HG02938 (cell line): ENCODE data around the gene CHODL.

Source experiments
- ATAC-seq: cut with Tn5 transposase; IDR thresholded peaks from one replicate; pipeline ENCODE4 v1.9.1; 2021; ENCODE audit warnings: mild to moderate bottlenecking, moderate library complexity; ENCODE audit not compliant: unreplicated experiment

CHODL gene

GRCh38 chr21:18244671-18245463, at the start of gene CHODL:
CHODL (plus strand) TSS chr21:18244833; CDS start chr21:18245224, 391 bp downstream.
- no peak for ATAC-seq

- ATAC-seq: no peak
These were observed 39.7 kb upstream of the CHODL start for GRCh38 chr21:18204931-18205330.

- ATAC-seq: no peak
These were observed 26.3 kb upstream of the CHODL start for GRCh38 chr21:18218331-18218730.

GRCh38 chr21:18220498-18220897, 24.1 kb upstream of the CHODL start:
- ATAC-seq: no peak

GRCh38 chr21:18222346-18222745, 22.3 kb upstream of the CHODL start:
- ATAC-seq: no peak

DNA sequence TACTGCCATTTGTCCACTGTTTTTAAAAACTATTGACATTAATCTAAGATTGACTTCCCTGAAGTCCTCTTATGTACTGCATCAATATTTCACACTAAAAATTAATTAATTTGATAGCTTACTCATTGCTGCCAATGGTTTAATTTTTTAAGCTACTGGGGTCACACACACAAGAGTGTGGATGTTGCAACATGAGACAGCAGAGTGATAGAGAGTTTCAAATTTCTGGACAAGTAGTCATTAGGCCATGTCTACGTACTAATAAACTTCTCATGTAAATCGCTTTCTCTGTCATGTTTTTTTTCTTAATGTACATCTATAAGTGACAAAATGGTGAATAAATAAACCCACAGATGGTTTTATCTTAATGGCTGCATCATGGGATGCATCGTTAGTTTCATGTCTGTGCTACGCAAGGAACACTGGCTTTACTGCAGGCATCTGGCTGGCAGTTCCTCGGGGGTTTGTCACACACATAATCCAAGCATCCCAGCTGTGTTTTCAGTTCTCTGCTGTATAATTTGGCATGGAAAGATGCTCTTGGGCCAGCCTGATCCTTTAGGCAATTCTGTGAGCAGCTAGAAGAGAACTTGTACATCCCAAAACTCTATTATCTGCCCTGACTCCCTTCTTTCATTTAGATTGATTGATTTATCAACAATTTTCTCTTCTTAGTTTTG, 16.4 kb upstream of the CHODL start:
- ATAC-seq: no peak

DNA sequence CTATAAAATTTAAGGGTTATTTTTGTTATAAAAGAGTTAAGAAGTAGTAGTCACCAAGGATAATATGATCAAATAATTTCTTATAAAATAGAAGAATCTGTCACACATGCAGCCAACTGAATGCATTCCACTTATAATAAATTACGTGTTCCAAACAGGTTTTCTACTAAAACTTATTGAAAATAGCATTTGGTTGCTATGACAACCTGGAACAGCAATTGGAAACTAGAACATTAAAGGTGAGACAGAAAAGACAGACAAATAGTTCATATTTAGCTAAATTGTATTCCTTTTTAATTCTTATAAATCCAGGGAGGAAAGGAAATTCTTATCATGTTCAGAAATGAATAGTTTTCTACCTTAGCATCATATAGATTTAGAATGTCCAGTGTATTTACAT, 9.1 kb upstream of the CHODL start:
- no peak for ATAC-seq

DNA sequence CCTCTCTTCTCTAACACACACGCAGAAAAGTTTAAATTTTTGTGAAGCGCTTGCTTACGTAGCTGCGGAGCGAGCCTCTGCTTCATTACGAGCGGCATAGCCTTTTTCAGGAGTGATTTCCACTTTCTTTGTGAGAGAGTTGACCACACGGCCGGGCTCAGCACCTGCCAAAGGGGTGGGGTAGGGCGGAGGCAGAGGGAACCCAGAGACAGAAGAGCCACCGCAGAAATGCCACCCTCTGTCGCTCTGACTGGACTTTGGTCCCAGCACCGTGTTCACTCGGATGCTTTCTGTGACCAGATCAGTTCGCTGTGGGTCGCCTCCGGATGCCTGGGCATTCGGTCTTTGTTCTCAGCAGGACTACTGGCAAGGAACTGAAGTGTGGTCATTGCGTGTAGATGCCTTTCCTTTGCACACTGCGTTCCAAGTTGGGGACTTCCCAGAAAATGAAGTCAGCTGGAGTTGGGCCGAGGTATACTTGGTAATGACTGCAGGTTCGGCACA, 883 bp downstream of the CHODL start:
- ATAC-seq: no peak

DNA sequence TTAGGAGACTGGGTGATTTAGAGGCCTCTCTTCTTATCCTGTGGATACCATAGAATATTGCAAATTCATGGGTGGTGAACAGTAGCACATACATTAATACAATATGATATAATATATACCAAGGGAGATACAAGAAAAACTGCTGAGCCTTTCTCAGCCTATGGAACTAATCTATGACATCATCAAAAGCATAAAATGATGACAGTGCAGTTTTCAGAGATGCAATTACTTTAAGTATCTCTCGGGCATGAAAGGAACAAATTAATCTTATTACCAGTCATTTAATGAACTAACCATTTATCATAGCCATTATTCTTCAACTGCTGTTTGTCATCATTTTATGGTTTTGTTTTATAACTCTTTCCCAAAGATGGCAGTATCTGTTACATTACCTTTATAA, 3.5 kb downstream of the CHODL start:
- ATAC-seq: no peak

GRCh38 chr21:18249672-18250071, 5.0 kb downstream of the CHODL start:
- no peak for ATAC-seq

DNA sequence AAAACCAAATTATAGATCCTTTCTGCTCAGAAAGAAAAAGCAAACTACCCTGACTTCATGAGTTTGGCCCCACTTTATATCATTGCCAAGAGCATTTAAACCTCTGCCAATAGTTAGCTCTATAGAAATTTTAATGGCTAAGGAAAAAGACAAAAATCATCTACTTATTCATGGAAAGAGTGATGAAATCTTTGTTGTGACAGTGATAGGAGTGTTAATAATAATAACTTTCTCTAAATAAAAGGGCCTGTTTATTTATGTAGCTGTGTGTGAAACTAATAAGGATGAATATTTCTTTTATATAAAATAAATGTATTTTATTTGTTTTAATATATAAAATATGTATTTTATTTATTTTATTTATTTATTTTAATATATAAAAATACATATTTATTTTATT, 6.4 kb downstream of the CHODL start:
- ATAC-seq: no peak

DNA sequence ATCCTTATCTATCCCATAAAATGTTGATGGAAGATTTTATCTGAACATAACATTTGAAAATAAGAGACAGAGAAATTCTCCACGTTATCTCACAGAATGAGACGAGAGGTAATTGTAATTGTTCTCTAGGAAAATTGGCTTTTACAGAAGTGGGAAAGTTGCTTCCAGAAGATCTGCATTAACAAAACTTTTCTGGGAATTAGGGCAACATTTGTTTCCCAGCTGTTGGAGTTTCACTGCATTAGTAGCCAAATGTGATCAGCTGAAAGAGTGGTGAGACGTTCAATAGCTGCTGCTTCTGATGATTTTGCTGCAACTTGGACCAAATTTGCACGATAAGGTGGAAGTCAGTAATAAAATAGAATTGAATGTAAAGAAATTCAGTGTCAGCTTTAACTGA, 7.6 kb downstream of the CHODL start:
- no peak for ATAC-seq

DNA sequence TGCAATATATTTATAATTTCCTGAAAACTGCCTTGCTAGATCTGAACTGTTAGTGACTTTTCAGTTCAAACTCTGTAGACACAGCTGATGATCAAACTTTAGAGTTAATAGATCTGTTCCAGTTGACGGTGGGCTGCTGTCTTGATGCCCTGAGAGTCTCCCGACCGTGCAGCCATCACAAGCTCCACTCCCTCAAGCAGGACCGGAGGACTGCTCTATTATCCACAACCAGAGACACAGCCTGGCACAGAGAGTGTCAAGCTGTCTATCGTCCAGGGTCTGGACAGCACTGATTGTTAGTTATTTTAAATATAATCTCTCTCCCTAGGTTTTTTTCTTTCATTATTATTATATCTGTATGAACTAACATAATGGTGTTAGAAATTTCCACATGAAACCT, 8.0 kb downstream of the CHODL start:
- ATAC-seq: no peak

DNA sequence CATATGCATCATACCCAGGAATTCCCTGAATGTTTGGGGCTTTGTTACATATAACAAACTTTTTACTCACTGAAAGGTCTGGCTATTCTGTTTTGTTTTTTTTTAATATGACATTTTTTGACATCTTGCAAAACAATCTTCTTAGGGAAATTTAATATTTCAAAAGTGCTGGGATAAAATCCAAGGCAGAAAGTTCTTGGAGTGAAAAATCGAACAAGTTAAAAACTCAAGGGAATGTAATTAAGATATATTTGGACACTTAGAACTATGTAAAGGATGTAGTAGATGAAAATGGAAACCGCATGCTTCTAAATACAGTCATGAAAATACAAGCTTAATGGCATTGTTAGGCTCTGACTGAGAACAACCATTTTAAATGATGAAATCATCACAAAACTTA, 8.6 kb downstream of the CHODL start:
- no peak for ATAC-seq

- no peak for ATAC-seq
These were observed 9.2 kb downstream of the CHODL start for GRCh38 chr21:18253799-18254198.

DNA sequence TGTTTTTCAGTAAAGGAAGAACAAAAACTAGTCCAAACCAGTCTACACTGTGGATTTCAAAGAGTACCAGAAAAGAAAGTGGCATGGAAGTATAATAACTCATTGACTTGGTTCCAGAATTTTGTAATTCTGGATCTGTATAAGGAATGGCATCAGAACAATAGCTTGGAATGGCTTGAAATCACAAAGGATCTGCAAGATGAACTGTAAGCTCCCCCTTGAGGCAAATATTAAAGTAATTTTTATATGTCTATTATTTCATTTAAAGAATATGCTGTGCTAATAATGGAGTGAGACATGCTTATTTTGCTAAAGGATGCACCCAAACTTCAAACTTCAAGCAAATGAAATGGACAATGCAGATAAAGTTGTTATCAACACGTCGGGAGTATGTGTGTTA, 21.3 kb downstream of the CHODL start:
- ATAC-seq: no peak

GRCh38 chr21:18267496-18267895, 22.9 kb downstream of the CHODL start:
- no peak for ATAC-seq

DNA sequence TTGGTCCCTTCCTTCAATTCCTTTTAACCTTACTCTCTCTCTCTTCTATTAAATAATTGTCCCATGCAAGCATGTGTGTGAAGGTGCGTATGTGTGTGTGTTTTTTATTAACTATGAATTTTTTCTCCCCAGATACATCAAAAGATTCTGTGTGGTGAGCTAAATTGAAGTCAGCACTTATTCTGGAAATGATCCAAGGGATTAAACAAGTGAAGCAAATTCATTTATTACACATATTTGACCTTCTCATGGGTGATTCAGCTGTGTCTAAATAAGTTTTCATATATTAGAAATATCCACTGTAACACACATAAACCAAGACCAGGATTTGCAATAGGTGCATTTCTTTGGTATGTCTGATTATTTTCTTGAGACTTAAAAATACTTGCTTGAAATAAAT, 24.3 kb downstream of the CHODL start:
- ATAC-seq: no peak

DNA sequence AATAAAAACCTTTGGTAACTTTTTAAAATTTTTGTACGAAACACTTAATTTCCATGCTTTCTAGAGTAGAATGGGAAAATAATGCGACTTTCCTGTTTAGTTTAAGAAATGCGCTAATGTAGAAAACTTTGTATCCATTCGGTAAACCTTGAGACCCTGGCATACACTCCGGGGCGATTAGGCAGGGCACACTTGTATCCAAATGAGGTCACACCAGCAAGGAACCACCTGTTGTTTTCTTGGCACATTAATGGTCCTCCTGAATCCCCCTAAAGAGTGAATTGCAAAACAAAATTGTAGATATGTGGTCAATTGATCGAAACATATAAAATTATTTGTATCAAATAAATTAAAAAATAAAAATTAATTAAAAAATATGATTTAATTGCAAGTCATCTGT, 25.2 kb downstream of the CHODL start:
- ATAC-seq: no peak

DNA sequence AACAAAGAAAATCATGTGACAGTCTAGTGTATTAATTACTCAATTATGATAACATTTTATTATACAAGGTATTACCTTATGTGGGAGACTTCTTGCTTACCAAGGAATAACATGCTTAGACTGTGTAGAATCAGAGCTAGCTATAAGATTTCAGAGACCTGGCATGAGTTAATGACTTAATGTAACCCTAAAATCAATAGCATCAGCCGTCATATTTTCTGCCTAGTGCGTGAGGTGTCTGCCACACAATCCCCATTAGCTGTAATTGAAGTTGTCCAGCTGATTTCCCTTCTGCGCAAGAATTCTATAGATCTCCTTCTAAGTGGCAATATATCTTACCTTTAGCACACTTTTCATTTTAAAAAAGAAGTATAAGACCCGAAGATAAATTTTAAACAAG, 28.8 kb downstream of the CHODL start:
- no peak for ATAC-seq

- ATAC-seq: no peak
These were observed 29.7 kb downstream of the CHODL start for GRCh38 chr21:18274370-18274769.

- no peak for ATAC-seq
These were observed 31.1 kb downstream of the CHODL start for GRCh38 chr21:18275781-18276180.
